Prostate gland (tissue), 2 donors: ENCODE results near the gene EML1. TPM values are rescaled to one million over a fixed set of nuclear protein-coding genes. Genes with fewer than 3 reads are reported as not detected.

Experiments used
- DNase-seq: peaks from one replicate; pipeline ENCODE4 v3.0.0-alpha.2; 2019; ENCODE audit warnings: low spot score
- H3K27ac ChIP-seq, 2 donors: fragments of 200-600 bp; sonication (generic); 2 replicates each; pipeline ENCODE4 v1.5.1; 2017 to 2019
- H3K27me3 ChIP-seq: fragments of 200-600 bp; sonication (generic); replicated peaks from 2 replicates; pipeline ENCODE4 v1.5.1; 2019; ENCODE audit not compliant: insufficient read depth
- H3K36me3 ChIP-seq, 2 donors: fragments of 200-600 bp; sonication (generic); 1 replicate in 1 of 2; 2 replicates in 1 of 2; pipeline versions ENCODE4 v1.5.1 to v1.8.1; 2017 to 2019
- H3K4me1 ChIP-seq: fragments of 200-600 bp; sonication (generic); replicated peaks from 2 replicates; pipeline ENCODE4 v1.5.1; 2019
- H3K4me3 ChIP-seq, 2 donors: fragments of 200-600 bp; sonication (generic); 2 replicates each; pipeline ENCODE4 v1.5.1; 2017 to 2019
- H3K9me3 ChIP-seq: fragments of 200-600 bp; sonication (generic); 2 replicates; pipeline ENCODE4 v1.5.1; 2017
- CTCF ChIP-seq, 4 experiments: fragments of 200-600 bp in 2 of 4; fragments of 450-650 bp in 2 of 4; sonication (generic) in 2 of 4; IDR thresholded peaks; 1 replicate in 3 of 4; 2 replicates in 1 of 4; pipeline ENCODE4 v1.5.1; 2016 to 2019; ENCODE audit warnings: antibody characterized with exemption in 4 of 4, mild to moderate bottlenecking in 2 of 4, moderate library complexity in 2 of 4
- POLR2A ChIP-seq: fragments of 450-650 bp; IDR thresholded peaks from one replicate; pipeline ENCODE4 v1.6.1; 2016; ENCODE audit warnings: antibody characterized with exemption, mild to moderate bottlenecking
- POLR2AphosphoS5 ChIP-seq: sonication (generic); formaldehyde crosslinking; IDR thresholded peaks from one replicate; pipeline ENCODE4 v1.6.1; 2017; ENCODE audit warnings: antibody characterized with exemption
- whole genome bisulfite sequencing: methylation state at CpG from one replicate; pipeline ENCODE4 v1.1.5; 2018; 5-methylcytosine and 5-hydroxymethylcytosine counted together
- intact Hi-C: fragments of 100-400 bp; cut with DNase I; formaldehyde crosslinking; loops from one replicate; pipeline ENCODE4 v1.14.2; 2022
- total RNA-seq, 2 donors: library from RNA; depleted of rRNA; stranded (reverse); fragments of >200 nt; gene quantifications; one replicate each; pipeline ENCODE4 v1.1.0, GENCODE V29; 2016

EML1 gene
- total RNA-seq, 2 donors from 2014 or later, result 7.0 to 31.8 TPM

GRCh38 chr14:99983251-99984015, 190.2 kb downstream of the EML1 start:
- intact Hi-C loops, result no loop called here
- 77% methylated on average over 4 of the region's 4 CpGs for WGBS
- Histone ChIP-seq H3K36me3 (no peaks in the 10 kb centered on the region), H3K27ac (no peak overlapping the region), H3K9me3 (no peaks in the 10 kb centered on the region), H3K4me1 (peaks cover 3% of the 10 kb centered on the region), H3K27me3 (no peaks in the 10 kb centered on the region), H3K4me3 (no peak overlapping the region)
- no peak for DNase-seq
- no peak for TF ChIP-seq POLR2AphosphoS5
- no peak for TF ChIP-seq CTCF (IDR thresholded peaks at IDR 0.05)
- no peak for TF ChIP-seq POLR2A

GRCh38 chr14:99984036-99984435, 190.8 kb downstream of the EML1 start:
- intact Hi-C loops, result no loop called here
- H3K4me3 ChIP-seq, result no peak overlapping the region
- H3K4me1 ChIP-seq, result peaks cover 3% of the 10 kb centered on the region
- no peaks in the 10 kb centered on the region for H3K9me3 ChIP-seq
- H3K36me3 ChIP-seq, result no peaks in the 10 kb centered on the region
- DNase-seq, result no peak
- 31% methylated on average over 3 of the region's 3 CpGs for WGBS
- TF ChIP-seq POLR2AphosphoS5 (no peak), POLR2A (no peak), CTCF (IDR thresholded peaks at IDR 0.05) (no peak)
- no peaks in the 10 kb centered on the region for H3K27me3 ChIP-seq
- no peak overlapping the region for H3K27ac ChIP-seq

- Histone ChIP-seq H3K27me3 (no peaks in the 10 kb centered on the region), H3K36me3 (no peaks in the 10 kb centered on the region), H3K9me3 (no peaks in the 10 kb centered on the region), H3K4me3 (no peak overlapping the region), H3K4me1 (peaks cover 3% of the 10 kb centered on the region), H3K27ac (no peak overlapping the region)
- no peak for DNase-seq
- WGBS, result 90% methylated on average over 2 of the region's 2 CpGs
- intact Hi-C loops, result no loop called here
- no peak for TF ChIP-seq POLR2A
- TF ChIP-seq CTCF (IDR thresholded peaks at IDR 0.05), result no peak
- TF ChIP-seq POLR2AphosphoS5, result no peak
Observed at GRCh38 chr14:99986396-99986795, 193.2 kb downstream of the EML1 start.

- 66% methylated on average over 3 of the region's 3 CpGs for WGBS
- H3K4me1 ChIP-seq, result no peaks in the 10 kb centered on the region
- TF ChIP-seq POLR2AphosphoS5 (no peak), CTCF (IDR thresholded peaks at IDR 0.05) (no peak), POLR2A (no peak)
- no peak overlapping the region for H3K27ac ChIP-seq
- no peaks in the 10 kb centered on the region for H3K27me3 ChIP-seq
- no peak overlapping the region for H3K4me3 ChIP-seq
- no peaks in the 10 kb centered on the region for H3K36me3 ChIP-seq
- intact Hi-C loops, result no loop called here
- DNase-seq, result no peak
- H3K9me3 ChIP-seq, result no peaks in the 10 kb centered on the region
Observed at GRCh38 chr14:99989032-99989431, 195.8 kb downstream of the EML1 start.
